GM19240 (cell line): ENCODE measurements around the gene HS3ST5.
"Not testable (repeated sequence)": the region's sequence is repeated elsewhere in the genome, so short reads cannot be mapped to it uniquely, and the experiment has no call there.

ENCODE experiments used
- DNase-seq: peaks from one replicate; pipeline ENCODE4 v3.0.0; 2011; ENCODE audit warnings: low spot score; ENCODE audit not compliant: insufficient read length

Gene HS3ST5

GRCh38 chr6:114049367-114049966 is 293.4 kb downstream of the HS3ST5 start:
- DNase-seq = no peak

- DNase-seq = not testable (repeated sequence)
These were observed 298.3 kb downstream of the HS3ST5 start for GRCh38 chr6:114044566-114044965.

GRCh38 chr6:114042267-114043016 is 300.4 kb downstream of the HS3ST5 start:
- no peak for DNase-seq

GRCh38 chr6:114040871-114041270 is 302.0 kb downstream of the HS3ST5 start:
- DNase-seq = no peak

GRCh38 chr6:114039841-114040240 is 303.0 kb downstream of the HS3ST5 start:
- no peak for DNase-seq

- no peak for DNase-seq
These were observed 309.2 kb downstream of the HS3ST5 start for GRCh38 chr6:114033606-114034005.

- DNase-seq = no peak
These were observed 310.1 kb downstream of the HS3ST5 start for GRCh38 chr6:114032721-114033120.

- no peak for DNase-seq
These were observed 312.1 kb downstream of the HS3ST5 start for GRCh38 chr6:114030767-114031166.

- DNase-seq = no peak
These were observed 318.1 kb downstream of the HS3ST5 start for GRCh38 chr6:114024746-114025145.

- no peak for DNase-seq
These were observed 322.6 kb downstream of the HS3ST5 start for GRCh38 chr6:114020196-114020595.

- not testable (repeated sequence) for DNase-seq
These were observed 325.7 kb downstream of the HS3ST5 start for GRCh38 chr6:114017146-114017545.

GRCh38 chr6:114014106-114014505 is 328.7 kb downstream of the HS3ST5 start:
- DNase-seq = not testable (repeated sequence)

- not testable (repeated sequence) for DNase-seq
These were observed 331.3 kb downstream of the HS3ST5 start for GRCh38 chr6:114011486-114011885.

GRCh38 chr6:114010540-114010939 is 332.3 kb downstream of the HS3ST5 start:
- DNase-seq = no peak

GRCh38 chr6:114009192-114009591 is 333.6 kb downstream of the HS3ST5 start:
- no peak for DNase-seq

- DNase-seq = no peak
These were observed 334.5 kb downstream of the HS3ST5 start for GRCh38 chr6:114008331-114008730.

GRCh38 chr6:114007516-114007915 is 335.3 kb downstream of the HS3ST5 start:
- DNase-seq = no peak
